GM10847 (cell line): ENCODE data around the gene ELL2.

Source experiments
- POLR2A ChIP-seq: IDR thresholded peaks from 2 replicates; pipeline ENCODE4 v1.6.1; 2011; ENCODE audit not compliant: insufficient read length; ENCODE audit errors: extremely low read depth

Gene ELL2

GRCh38 chr5:95986937-95987520, 25.4 kb upstream of the ELL2 start:
- no peak for TF ChIP-seq POLR2A

DNA sequence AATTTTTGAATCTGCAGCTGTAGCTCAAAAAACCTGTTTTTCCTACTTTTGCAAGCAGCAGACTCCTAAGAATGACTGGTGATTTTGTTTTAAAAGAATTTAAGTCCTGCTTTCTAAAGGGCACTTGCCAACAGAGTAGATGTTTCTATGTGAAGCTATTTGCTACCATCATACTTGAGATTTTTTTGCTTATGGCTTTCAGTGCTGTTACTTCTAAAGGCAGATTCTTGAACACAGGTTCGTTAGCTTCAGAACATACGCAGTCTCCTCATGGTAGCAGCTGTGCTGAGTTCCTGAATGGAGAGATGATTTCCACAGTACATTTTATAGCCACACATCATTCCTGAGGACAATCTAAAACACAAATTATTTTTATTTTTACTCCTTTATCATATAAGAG, 24.4 kb upstream of the ELL2 start:
- TF ChIP-seq POLR2A, result no peak

GRCh38 chr5:95985249-95985648, 23.6 kb upstream of the ELL2 start:
- no peak for TF ChIP-seq POLR2A

- no peak for TF ChIP-seq POLR2A
Observed at GRCh38 chr5:95984287-95984938, 22.8 kb upstream of the ELL2 start.

- no peak for TF ChIP-seq POLR2A
Observed at GRCh38 chr5:95983509-95983908, 21.9 kb upstream of the ELL2 start.

GRCh38 chr5:95983080-95983479, 21.4 kb upstream of the ELL2 start:
- no peak for TF ChIP-seq POLR2A

- no peak for TF ChIP-seq POLR2A
Observed at GRCh38 chr5:95976606-95977005, 15.0 kb upstream of the ELL2 start.

DNA sequence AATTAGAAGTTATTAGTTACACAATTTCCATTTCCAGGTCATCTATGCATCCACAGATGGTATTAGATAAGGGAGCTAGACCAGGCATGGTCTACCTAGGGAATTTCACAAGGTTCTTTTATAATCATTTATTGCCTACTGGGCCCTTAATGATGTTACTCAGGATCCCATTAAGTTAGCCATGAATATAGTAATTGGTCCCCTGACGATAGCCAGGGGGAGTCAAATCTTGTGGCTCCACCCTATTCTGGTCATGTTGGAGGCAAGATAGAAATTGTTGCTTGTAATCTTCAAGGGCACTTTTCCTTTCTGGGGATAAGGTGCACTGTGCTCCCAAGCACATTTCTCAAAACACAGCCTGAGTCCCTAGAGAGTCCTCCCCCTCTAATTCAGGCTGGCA, 14.1 kb upstream of the ELL2 start:
- no peak for TF ChIP-seq POLR2A

- no peak for TF ChIP-seq POLR2A
Observed at GRCh38 chr5:95973793-95974325, 12.2 kb upstream of the ELL2 start.

DNA sequence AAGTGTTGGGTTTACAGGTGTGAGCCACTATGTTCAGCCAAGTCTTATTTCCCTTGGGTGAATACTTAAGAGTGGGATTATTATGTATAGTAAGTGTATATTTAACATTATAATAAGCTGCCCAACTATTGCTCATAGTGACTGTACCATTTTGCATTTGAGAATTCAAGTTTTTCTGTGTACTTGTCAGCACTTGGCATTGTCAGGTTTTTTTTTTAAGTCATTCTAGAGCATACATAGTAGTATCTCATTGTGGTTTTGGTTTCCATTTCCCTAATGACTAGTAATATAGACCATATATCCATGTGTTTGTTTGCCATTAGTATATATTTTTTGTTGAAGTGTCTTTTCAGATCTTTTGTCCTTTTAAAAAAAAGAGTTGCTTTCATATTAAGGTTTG, 10.5 kb upstream of the ELL2 start:
- TF ChIP-seq POLR2A, result no peak

DNA sequence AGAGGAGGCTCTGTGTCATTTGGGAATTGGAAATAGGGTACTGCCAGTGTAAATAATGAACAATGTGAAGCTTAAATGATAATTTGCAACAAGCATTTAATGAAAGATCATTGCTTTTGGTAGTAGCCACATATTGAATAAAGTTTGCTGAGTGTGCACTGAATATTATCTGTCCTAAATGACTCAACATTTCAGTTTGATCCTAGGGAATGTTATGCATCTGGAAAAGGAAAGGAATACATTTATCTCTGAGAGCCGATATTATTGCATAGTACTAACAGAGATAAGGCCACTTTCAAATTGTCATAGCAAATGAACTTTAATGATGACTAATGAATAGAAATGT, 8.7 kb upstream of the ELL2 start:
- no peak for TF ChIP-seq POLR2A

DNA sequence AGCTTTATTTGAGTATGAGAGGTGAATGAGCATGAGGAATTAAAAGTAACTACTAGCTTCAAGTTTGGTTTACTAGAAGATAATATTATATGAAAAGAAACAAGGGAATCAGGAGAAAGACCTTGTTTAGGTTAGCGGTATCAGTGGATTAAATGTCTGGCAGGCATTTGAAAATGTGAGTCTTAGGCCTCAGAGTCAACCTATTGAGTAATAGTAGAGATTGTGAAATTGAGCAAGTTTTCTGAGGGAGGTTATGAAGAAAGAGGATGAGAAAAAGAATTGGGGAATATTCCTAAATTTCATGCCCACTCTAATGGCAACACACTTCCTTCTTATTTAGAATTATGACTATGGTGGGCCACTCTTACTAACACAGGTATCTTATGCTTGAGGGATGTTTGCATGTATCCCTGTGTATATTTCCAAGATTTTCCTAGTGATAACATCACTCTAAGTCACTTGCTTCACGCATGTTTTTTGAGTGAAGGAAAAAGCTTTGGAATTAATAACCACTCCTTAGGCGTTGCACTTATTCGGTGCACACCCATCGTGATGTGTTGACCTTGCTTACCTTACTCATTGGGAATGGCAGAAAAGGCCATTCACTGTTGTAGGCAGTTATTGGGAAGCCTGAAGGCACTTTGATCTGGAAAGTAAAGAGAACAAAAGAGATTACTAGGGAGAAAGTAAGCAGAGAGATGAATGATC, 8.2 kb upstream of the ELL2 start:
- TF ChIP-seq POLR2A, result no peak

DNA sequence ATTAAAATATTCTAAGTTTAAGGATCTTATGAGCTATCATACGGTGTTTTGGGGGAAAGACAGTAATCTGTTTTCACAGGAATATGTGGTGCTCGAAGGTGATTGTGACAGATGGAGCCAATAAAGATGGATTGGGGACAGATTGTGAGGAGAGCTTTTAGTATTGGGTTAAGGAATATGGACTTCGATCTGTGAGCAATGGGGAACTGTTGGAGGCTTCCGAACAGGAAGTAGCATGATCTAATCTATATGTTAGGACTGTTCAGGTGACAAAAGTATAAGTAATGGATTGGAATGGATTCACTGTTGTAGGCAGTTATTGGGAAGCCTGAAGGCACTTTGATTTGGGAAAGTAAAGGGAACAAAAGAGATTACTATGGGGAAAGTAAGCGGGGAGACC, 7.4 kb upstream of the ELL2 start:
- no peak for TF ChIP-seq POLR2A

DNA sequence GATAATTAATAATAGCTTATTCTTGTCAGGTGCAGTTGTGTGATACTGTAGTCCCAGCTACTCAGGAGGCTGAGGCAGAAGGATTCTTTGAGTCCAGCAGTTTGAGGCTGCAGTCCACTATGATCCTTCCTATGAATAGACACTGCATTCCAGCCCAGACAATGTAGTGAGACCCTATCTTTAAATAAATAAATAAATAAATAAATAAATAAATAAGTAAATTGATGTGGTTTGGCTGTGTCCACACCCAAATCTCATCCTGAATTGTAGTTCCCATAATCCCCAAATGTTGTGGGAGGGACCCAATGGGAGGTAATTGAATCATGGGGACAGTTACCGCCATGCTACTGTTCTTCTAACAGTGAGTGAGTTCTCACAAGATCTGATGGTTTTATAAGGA, 5.6 kb upstream of the ELL2 start:
- TF ChIP-seq POLR2A, result no peak

GRCh38 chr5:95966005-95966404, 4.4 kb upstream of the ELL2 start:
- no peak for TF ChIP-seq POLR2A

GRCh38 chr5:95963650-95964410, 2.2 kb upstream of the ELL2 start:
- TF ChIP-seq POLR2A, result no peak
